GM13976 (cell line): ENCODE results near the gene ONECUT3.

Source experiments
- DNase-seq: peaks from one replicate; pipeline ENCODE4 v3.0.0; 2012; ENCODE audit warnings: low spot score
- CTCF ChIP-seq: IDR thresholded peaks from 2 replicates; pipeline ENCODE4 v1.5.1; 2012; ENCODE audit warnings: borderline replicate concordance, mild to moderate bottlenecking; ENCODE audit not compliant: insufficient read depth; ENCODE audit errors: extremely low read depth, missing control alignments, control extremely low read depth
- in situ Hi-C: fragments of 300-500 bp; cut with MboI; formaldehyde crosslinking; loops from one replicate; pipeline ENCODE4 v1.12.0; 2022; ENCODE audit warnings: low sequenced_read_pairs, mixed read lengths, inconsistent platforms; ENCODE audit not compliant: unreplicated experiment

The ONECUT3 gene

DNA sequence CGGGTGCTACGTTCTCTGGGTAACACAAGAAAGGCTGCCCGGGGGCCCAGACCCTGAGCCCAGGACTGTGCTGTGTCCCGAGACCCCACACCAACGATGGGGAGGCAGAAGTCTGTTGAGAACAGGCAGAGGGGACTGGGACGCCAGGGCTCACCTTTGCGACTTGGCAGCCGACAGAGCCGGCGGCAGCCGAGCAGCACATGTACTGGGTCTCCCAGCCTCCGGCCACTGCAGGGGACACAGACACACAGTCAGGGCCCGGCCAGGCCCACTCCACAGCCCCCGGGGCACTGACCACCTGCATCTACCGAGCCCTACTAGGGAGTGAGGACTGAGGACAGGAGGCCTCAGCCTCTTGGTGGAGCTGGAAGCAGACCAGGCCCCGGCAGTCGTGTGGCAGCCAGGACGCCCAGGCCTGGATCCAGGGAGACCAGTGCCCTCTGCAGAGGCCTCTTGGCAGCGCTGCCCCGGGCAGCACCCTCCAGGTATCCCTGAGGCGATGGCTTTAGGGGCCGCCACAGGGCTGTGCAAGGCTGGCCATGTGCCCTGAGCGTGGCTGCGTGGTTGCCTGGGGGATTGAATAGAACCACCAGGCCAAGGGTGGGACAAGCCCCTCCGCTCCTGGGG is 64.4 kb downstream of the ONECUT3 start:
- in situ Hi-C loops = no loop called here
- TF ChIP-seq CTCF = no peak
- DNase-seq = no peak

DNA sequence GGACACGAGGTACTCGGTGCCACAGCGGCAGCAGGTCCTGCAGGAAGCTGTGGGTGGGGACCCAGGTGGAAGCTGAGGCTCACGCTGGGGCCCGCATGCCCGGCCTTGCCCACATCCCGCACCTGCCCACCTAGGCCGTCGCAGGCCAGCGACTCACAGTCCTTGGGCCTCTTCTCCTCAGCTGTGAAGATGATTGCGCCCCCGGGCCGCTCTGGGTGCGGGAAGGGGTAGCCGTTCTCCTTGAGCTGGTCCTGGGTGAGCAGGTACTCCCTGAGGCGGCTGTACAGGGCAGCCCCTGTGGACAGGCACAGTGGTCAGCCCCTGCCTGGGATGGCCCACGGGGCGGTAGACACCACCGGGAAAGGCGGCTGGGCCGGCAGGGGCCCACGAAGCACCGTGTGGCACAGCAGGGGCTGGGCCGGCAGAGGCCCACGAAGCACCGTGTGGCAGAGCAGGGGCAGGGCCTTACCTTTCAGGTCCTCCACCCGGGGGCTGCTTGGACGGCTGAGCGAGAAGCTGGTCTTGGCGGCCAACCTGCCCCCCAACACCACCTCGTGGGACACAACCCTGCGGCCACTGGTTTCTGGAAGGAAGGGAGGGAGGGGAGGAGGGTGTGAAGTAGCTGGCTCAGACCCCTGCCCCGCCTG is 65.4 kb downstream of the ONECUT3 start:
- in situ Hi-C loops = no loop called here
- no peak for TF ChIP-seq CTCF
- DNase-seq = no peak

DNA sequence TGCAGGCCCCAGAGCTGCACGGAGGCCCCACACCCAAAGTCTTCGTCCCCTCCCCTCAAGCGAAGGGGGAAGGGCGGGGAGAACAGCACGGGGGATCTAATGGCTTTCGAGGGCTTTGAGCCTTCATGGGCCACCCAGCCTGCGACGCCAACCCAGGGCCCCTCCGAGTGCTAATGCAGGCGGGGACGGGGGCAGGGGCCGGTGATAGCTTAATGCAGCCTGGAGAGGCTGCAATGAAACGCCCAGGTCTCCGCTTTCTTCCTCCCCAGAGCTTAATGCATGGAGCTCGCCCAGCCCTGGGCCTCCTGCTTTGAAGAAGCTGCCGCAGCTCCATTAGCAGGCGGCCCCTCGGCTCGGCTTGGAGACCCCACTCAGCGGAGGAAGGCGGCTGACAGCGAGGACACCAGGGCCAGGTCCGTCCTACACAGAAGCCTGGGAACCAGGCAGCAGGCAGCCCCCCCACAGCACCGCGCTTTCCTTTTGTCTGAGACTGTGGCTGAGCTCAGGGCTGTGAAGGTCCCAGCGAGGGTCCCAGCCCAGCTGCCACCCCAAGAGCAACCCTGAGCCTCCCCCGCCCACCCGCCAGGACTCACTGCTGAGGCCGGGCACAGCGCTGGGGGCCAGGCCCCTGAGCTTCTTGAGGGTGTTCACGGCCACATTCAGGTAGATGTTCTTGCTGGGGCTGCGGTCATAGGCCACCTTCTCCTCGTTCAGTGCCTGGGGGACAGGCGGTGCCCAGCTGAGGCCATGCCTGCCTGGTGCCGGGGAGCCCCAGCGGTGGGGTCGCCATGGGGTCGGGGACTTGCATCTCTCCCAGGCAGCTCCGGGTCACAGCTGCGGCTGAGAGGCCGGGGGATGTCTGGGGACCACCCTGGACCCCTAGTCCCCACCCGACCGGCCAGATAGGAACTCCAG is 66.3 kb downstream of the ONECUT3 start:
- no peak for DNase-seq
- in situ Hi-C loops = no loop called here
- no peak for TF ChIP-seq CTCF

GRCh38 chr19:1822210-1822609 is 68.9 kb downstream of the ONECUT3 start:
- no peak for TF ChIP-seq CTCF
- in situ Hi-C loops = no loop called here
- no peak for DNase-seq

GRCh38 chr19:1823020-1823419 is 69.7 kb downstream of the ONECUT3 start:
- in situ Hi-C loops = no loop called here
- no peak for DNase-seq
- TF ChIP-seq CTCF = no peak

DNA sequence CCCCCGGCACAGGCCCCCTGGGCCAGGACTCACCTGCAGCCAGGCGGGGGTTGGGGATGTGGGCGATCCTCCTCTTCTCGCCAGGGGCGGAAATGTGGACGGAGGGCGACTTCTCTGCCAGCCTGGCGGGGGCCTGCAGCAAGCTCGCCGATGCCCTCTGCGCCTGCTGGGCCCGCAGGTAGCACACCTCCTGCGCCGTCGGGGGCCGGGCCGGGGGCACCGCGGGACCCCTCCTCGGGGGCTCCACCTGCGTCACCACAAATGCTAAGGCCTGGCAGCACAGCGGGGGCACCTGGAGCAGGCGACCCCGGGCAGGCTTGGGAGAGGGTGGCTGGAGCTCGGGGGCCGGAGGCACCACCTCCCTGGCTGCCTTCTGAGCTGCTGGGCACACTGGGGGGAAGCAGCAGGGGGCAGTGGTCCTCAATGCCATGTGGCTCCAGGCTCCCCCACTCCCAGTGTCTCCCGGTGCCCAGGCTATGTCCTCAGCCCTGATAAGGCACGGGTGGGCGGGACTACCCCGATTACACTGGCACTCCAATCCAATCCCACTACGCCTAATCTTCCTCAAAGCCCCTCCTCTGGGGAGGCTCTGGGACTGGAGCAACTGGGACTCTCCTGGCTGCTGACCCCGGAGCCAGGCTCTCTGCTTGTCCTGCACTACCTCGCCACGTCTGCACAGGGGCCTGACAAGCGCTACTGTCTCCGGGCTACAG is 70.4 kb downstream of the ONECUT3 start:
- no peak for TF ChIP-seq CTCF
- in situ Hi-C loops = no loop called here
- DNase-seq = no peak
